ENCODE data around the gene PLCG1.
A peak's percentile ranks its signal among the peaks of the same experiment; 100 is the strongest.

The PLCG1 gene

GRCh38 chr20:41168281-41169161, 31.2 kb downstream of the PLCG1 start:
- no peak for DNase-seq

GRCh38 chr20:41169162-41169690, 31.9 kb downstream of the PLCG1 start:
- no peak for DNase-seq

- DNase-seq, result no peak
Observed at GRCh38 chr20:41169791-41170351, 32.5 kb downstream of the PLCG1 start.

- no peak for DNase-seq
Observed at GRCh38 chr20:41170386-41171105, 33.2 kb downstream of the PLCG1 start.

- no peak for DNase-seq
Observed at GRCh38 chr20:41171736-41172295, 34.5 kb downstream of the PLCG1 start.

- no peak for DNase-seq
Observed at GRCh38 chr20:41172296-41173140, 35.2 kb downstream of the PLCG1 start.

GRCh38 chr20:41173161-41173721, 35.9 kb downstream of the PLCG1 start:
- peak; percentile 45 for DNase-seq

- no peak for DNase-seq
Observed at GRCh38 chr20:41173791-41174341, 36.5 kb downstream of the PLCG1 start.

- DNase-seq, result no peak
Observed at GRCh38 chr20:41174373-41174772, 37.0 kb downstream of the PLCG1 start.

GRCh38 chr20:41174782-41175181, 37.4 kb downstream of the PLCG1 start:
- no peak for DNase-seq

GRCh38 chr20:41175201-41175651, 37.9 kb downstream of the PLCG1 start:
- no peak for DNase-seq

GRCh38 chr20:41175727-41176330, 38.5 kb downstream of the PLCG1 start:
- no peak for DNase-seq

GRCh38 chr20:41176711-41177552, 39.6 kb downstream of the PLCG1 start:
- DNase-seq, result no peak

- DNase-seq, result no peak
Observed at GRCh38 chr20:41177636-41178035, 40.3 kb downstream of the PLCG1 start.

- no peak for DNase-seq
Observed at GRCh38 chr20:41178495-41178894, 41.2 kb downstream of the PLCG1 start.

- DNase-seq, result no peak
Observed at GRCh38 chr20:41178904-41179432, 41.6 kb downstream of the PLCG1 start.

- DNase-seq, result no peak
Observed at GRCh38 chr20:41179961-41180360, 42.6 kb downstream of the PLCG1 start.

- no peak for DNase-seq
Observed at GRCh38 chr20:41180599-41181333, 43.4 kb downstream of the PLCG1 start.

GRCh38 chr20:41181567-41181966, 44.2 kb downstream of the PLCG1 start:
- DNase-seq, result no peak

Measured in central memory CD4-positive, alpha-beta T cell (primary cell).